HS-5 (cell line): ENCODE data around the gene SAMM50.
"Not testable (repeated sequence)": the region's sequence is repeated elsewhere in the genome, so short reads cannot be mapped to it uniquely, and the experiment has no call there.

Experiments used
- DNase-seq: peaks from one replicate; pipeline ENCODE4 v3.0.0-alpha.2; 2012; ENCODE audit warnings: low read depth

Gene SAMM50

GRCh38 chr22:44001521-44001920, 46.3 kb downstream of the SAMM50 start:
- DNase-seq: no peak

GRCh38 chr22:44002324-44002723, 47.1 kb downstream of the SAMM50 start:
- no peak for DNase-seq

GRCh38 chr22:44002997-44003396, 47.8 kb downstream of the SAMM50 start:
- no peak for DNase-seq

GRCh38 chr22:44003405-44004103, 48.3 kb downstream of the SAMM50 start:
- no peak for DNase-seq

GRCh38 chr22:44004104-44004460, 48.8 kb downstream of the SAMM50 start:
- no peak for DNase-seq

DNA sequence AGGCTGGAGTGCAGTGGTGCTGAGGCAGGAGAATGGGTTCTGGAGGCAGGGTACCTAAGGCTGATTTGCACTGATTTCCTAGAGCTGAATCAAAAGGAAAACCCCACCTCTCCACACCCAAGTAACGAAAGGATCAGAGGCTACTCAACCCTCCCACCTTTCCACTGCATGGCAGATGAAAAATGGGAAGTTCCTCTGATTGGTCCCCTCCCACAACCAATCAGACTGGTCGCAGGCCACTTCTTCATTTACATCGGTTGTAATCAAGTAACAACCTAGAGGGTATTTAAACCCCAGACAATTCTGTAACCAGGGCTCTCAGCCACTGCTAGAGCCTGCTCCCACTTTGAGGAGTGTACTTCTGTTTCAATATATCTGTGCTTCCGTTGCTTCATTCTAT, 50.3 kb downstream of the SAMM50 start:
- DNase-seq: no peak

DNA sequence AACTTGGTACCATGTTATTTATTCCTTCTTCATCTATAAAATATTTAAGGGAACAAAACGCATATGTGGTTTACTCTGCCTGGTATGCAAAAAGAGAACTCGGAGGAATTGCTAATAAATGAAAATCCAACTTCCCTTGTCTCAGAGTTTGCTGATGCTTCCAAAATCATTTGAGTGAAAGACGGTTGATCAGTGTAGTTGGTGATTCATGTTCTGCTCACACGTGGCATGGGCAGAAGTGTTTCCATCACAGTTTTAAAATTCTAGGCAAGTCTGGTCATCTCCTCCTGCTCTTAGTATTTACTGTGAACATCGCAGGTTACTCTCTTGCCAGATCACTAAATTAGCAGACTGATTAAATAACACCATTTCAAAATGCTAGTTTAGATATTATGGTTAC, 56.9 kb downstream of the SAMM50 start:
- no peak for DNase-seq

DNA sequence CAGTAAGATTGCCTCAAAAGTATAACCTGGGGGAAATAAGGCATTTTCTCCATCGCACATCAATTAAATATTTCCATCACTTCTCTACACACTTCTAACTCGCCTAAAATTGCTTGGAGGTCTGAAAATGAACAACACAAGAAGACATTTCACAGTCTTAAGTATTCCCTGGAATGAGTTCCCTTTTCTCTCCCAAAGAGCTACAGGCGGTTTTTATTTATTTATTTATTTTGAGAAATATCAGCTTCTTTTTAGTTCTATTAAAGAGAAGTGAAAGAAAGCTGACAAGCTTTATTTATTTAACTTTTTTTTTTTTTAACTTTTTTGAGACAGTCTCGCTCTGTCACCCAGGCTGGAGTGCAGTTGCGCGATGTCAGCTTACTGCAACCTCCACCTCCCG, 57.3 kb downstream of the SAMM50 start:
- DNase-seq: no peak

- no peak for DNase-seq
These were observed 59.0 kb downstream of the SAMM50 start for GRCh38 chr22:44014241-44014640.

GRCh38 chr22:44016586-44016985, 61.3 kb downstream of the SAMM50 start:
- DNase-seq: not testable (repeated sequence)

GRCh38 chr22:44018594-44018993, 63.4 kb downstream of the SAMM50 start:
- no peak for DNase-seq

DNA sequence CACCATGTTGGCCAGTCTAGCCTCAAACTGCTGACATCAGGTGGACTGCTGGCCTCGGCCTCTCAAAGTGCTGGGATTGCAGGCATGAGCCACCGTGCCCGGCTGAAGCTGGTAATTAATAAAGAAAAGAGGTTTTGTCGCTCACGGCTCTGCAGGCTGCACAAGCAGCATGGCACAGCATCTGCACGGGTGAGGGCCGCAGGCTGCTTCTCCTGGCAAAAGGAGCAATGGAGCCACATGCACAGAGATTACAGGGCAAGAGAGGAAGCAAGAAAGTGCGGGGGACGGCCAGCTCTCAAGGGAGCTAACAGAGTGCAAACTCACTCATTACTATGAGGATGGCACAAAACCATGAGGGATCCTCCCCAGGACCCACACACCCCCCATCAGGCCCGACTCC, 64.2 kb downstream of the SAMM50 start:
- DNase-seq: no peak

DNA sequence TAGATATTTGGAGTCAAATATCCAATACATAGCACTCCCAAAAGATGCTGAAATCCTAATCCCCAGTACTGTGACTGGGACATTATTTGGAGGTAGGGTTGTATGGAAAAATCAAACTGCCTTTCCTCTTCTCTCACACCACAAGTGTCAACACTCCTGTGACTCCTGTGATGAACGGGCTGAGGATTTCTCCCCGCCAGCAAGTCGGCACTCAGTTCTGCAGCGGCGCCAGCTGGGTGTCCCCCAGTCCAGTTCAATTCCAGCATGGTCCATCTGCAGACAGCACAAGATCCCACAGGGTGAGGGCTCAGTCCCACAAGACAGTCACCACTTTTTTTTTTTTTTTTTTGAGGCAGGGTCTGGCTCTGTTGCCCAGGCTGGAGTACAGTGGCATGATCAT, 64.6 kb downstream of the SAMM50 start:
- DNase-seq: no peak

- DNase-seq: no peak
These were observed 65.7 kb downstream of the SAMM50 start for GRCh38 chr22:44020981-44021380.

- no peak for DNase-seq
These were observed 68.4 kb downstream of the SAMM50 start for GRCh38 chr22:44023404-44024287.

- DNase-seq: no peak
These were observed 69.2 kb downstream of the SAMM50 start, which contains the start of gene PARVB for GRCh38 chr22:44024288-44024921. Gene PARVB (plus strand): TSS chr22:44024302. CDS start chr22:44024340, 38 bp downstream.

DNA sequence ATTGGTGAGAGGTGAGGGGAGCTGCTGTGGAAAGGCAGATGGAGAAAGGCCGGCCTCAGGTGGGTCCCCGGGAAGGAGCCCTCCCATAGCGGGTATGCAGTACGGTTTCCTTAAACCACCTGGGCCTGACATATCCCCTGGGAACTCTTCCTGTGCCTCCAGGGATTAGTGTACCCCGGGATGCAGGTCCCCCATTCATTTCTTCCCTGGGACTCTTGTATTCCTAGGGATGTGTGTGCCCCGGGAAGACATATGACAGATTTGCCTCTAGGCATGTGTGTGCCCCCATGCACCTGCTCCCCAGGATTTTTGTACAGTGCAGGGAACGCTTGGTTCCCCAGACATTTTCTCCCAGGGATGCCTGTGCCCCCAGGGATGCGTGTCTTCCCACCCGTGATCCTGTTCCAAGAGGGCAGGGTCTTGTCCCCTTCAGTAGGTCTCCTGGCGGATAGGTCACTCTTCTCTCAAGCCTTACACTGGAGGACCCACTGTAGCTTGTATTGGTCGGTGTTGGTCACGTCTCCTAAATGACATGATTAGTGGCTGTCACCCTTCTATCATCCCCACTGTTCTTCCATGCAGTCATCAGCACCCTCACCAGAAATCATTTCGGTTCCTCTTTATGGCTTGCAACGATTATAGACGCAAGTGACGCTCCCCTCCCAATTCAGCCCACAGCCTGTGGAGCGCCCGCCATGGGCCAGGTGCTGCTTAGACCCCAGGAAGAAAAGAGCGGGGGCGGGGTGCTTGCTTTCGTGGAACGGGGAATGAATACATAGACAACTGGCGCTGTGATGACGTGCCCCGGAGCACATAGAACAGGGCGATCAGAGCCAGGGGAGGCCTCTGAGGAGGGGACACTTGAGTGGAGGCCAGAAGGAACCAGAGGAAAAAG, 70.2 kb downstream of the SAMM50 start:
- DNase-seq: no peak

DNA sequence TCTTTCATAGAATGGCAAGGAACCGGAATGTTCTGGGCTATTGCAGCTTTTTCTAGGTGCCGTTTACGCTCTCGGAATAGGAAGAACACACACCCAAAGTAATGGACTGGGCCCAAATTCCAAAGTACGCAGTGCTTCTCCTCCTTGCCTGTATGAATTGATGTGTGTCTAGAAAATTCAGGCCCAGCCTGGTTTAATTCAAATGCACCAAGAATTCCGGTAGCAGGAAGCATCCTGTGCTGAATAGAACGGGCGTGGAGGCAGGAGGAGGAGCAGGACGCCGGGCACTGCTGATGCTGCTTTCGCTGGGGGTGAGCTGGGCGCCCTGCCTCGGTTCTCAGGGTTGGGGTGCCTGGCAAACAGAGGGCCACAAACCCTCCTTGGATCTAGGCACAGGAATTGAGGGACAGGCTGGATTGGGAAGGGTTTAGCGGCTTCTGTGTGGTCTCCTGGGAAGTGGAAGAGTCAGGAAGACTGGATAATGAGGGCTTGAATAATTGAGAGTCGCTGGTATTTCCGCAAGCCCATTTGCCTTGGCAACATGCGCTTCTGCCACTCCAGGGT, 70.9 kb downstream of the SAMM50 start:
- DNase-seq: no peak

DNA sequence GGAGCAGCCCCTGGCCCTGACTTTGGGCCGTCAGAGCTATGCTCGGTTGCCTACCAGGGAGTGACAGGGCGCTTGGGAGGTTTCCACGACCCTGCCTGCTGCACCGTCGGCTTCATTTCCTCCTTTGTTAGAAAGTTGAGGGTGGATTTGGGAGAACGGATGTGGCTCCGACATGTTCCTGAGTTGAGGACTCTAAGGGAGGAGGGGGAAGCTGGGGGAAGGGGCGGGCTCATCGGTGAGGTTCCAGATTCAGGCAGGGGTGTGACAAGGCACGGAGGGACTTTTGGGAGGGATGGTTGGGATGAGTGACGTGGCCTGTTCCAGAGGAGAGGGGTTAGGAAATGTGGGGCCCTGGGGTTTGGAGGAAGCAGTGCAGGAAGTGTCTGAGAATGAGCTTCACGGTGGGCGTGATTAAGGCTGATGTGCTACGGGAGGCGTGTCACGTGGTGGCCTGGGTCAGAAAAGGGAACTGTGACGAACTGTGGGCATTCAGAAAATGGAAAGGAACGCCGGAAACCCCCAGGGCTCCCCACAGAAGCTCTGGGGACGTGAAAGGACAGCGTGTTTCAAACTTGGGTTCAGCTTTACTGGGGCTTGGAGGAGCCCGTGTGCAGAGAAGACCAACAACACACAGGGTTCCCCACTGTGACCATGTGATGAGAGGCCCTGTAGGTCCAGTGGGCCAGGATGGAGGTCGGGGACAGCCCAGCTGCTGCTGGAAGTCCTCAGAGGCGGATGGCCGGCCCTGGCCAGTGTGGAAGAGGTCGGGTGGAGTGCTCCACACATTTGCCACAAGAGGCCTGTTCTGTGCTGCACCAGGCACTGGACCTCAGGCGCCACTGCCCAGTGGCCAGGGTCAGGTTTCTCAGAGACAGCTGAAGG, 71.6 kb downstream of the SAMM50 start:
- DNase-seq: no peak

GRCh38 chr22:44028091-44028490, 72.8 kb downstream of the SAMM50 start:
- DNase-seq: no peak

DNA sequence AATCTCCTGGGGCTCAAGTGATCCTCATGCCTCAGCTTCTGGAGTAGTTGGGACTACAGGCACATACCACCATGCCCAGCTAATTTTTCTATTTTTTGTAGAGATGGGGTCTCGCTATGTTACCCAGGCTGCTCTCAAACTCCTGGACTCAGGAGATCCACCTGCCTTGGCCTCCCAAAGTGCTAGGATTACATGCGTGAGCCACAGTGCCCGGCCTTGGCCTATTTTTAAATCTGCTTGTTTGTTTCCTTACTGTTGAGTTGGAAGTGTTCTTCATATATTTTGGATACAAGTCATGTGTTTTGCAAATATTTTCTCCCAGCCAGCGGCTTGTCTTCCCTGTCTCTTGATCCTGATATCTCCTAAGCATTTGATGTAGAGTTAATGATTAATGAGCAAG, 73.8 kb downstream of the SAMM50 start:
- no peak for DNase-seq
